HG03025 (cell line): ENCODE results near the gene NOX4.
"Not testable (repeated sequence)": the region's sequence is repeated elsewhere in the genome, so short reads cannot be mapped to it uniquely, and the experiment has no call there.

Source experiments
- ATAC-seq: cut with Tn5 transposase; IDR thresholded peaks from one replicate; pipeline ENCODE4 v1.9.1; 2021; ENCODE audit warnings: mild to moderate bottlenecking, moderate library complexity; ENCODE audit not compliant: unreplicated experiment, low FRiP score

NOX4 gene

GRCh38 chr11:89387501-89387900 lies 103.7 kb downstream of the NOX4 start:
- not testable (repeated sequence) for ATAC-seq

- not testable (repeated sequence) for ATAC-seq
Observed at GRCh38 chr11:89382986-89383385, 108.2 kb downstream of the NOX4 start.

- ATAC-seq, result no peak
Observed at GRCh38 chr11:89381094-89381493, 110.1 kb downstream of the NOX4 start.

GRCh38 chr11:89379976-89380771 lies 111.0 kb downstream of the NOX4 start:
- not testable (repeated sequence) for ATAC-seq

- not testable (repeated sequence) for ATAC-seq
Observed at GRCh38 chr11:89378986-89379385, 112.2 kb downstream of the NOX4 start.

- ATAC-seq, result not testable (repeated sequence)
Observed at GRCh38 chr11:89369356-89369755, 121.8 kb downstream of the NOX4 start.

GRCh38 chr11:89364856-89365255 lies 126.3 kb downstream of the NOX4 start:
- not testable (repeated sequence) for ATAC-seq

GRCh38 chr11:89361734-89362133 lies 129.4 kb downstream of the NOX4 start:
- ATAC-seq, result no peak

GRCh38 chr11:89359208-89359607 lies 132.0 kb downstream of the NOX4 start:
- ATAC-seq, result not testable (repeated sequence)

- ATAC-seq, result no peak
Observed at GRCh38 chr11:89358761-89359160, 132.4 kb downstream of the NOX4 start.

GRCh38 chr11:89355646-89356045 lies 135.5 kb downstream of the NOX4 start:
- ATAC-seq, result no peak

- ATAC-seq, result not testable (repeated sequence)
Observed at GRCh38 chr11:89354513-89354912, 136.7 kb downstream of the NOX4 start.

- no peak for ATAC-seq
Observed at GRCh38 chr11:89347071-89347470, 144.1 kb downstream of the NOX4 start.

- ATAC-seq, result no peak
Observed at GRCh38 chr11:89346601-89347000, 144.6 kb downstream of the NOX4 start.

- not testable (repeated sequence) for ATAC-seq
Observed at GRCh38 chr11:89342880-89343572, 148.1 kb downstream of the NOX4 start.

- ATAC-seq, result not testable (repeated sequence)
Observed at GRCh38 chr11:89340450-89340849, 150.7 kb downstream of the NOX4 start.

GRCh38 chr11:89338073-89338472 lies 153.1 kb downstream of the NOX4 start:
- ATAC-seq, result not testable (repeated sequence)

- ATAC-seq, result not testable (repeated sequence)
Observed at GRCh38 chr11:89337100-89337650, 154.0 kb downstream of the NOX4 start.

- ATAC-seq, result not testable (repeated sequence)
Observed at GRCh38 chr11:89333704-89334103, 157.5 kb downstream of the NOX4 start.

GRCh38 chr11:89331940-89332339 lies 159.2 kb downstream of the NOX4 start:
- not testable (repeated sequence) for ATAC-seq

- ATAC-seq, result no peak
Observed at GRCh38 chr11:89327885-89328284, 163.3 kb downstream of the NOX4 start.
